Raji (cell line): ENCODE results near the gene ARMC2.

ENCODE experiments used
- POLR2A ChIP-seq: IDR thresholded peaks from 2 replicates; pipeline ENCODE4 v1.6.1; 2011; ENCODE audit warnings: low read depth, low read length, control low read depth; ENCODE audit not compliant: insufficient read depth

The ARMC2 gene

GRCh38 chr6:108811490-108811889 lies 36.7 kb upstream of the ARMC2 start:
- TF ChIP-seq POLR2A = no peak

- no peak for TF ChIP-seq POLR2A
Observed at GRCh38 chr6:108820006-108820405, 28.2 kb upstream of the ARMC2 start.

GRCh38 chr6:108822401-108822800 lies 25.8 kb upstream of the ARMC2 start:
- no peak for TF ChIP-seq POLR2A

- TF ChIP-seq POLR2A = no peak
Observed at GRCh38 chr6:108825326-108825725, 22.9 kb upstream of the ARMC2 start.

DNA sequence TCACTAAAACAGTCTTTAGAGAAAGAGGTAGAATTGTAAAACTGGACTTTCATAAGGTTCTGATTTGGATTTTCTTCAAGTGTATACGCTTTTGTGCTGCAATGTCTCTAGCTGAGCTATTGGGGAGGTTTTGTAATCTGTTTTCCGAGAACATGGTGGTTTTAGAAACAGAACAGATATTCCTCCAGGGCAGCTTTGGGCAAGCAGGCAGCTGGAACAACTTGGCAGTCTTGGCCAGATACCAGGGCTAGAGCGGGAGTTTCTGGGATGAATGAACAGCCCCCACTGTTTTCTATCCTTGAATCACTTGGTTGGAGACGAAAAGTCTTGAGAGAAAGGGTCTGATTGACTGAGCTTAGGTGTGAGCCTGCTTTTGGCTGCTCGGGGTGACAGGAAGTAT lies 17.1 kb upstream of the ARMC2 start:
- TF ChIP-seq POLR2A = no peak

GRCh38 chr6:108832738-108833137 lies 15.5 kb upstream of the ARMC2 start:
- TF ChIP-seq POLR2A = no peak

GRCh38 chr6:108835218-108835850 lies 12.9 kb upstream of the ARMC2 start:
- TF ChIP-seq POLR2A = no peak

DNA sequence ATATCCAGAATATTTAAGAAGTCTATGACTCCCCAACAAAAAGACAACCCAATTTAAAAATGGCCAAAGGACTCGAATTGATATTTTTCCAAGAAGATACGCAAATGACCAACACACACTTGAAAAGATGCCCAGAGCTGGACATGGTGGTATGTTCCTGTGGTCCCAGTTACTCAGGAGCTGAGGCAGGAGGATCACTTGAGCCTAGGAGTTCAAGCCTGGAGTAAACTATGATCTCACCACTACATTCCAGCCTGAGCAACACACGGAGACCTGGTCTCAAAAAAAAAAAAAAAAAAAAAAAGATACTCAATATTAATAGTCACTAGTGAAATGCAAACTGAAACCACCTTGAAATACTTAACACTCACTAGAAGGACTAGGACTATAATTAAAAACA lies 12.2 kb upstream of the ARMC2 start:
- TF ChIP-seq POLR2A = no peak

DNA sequence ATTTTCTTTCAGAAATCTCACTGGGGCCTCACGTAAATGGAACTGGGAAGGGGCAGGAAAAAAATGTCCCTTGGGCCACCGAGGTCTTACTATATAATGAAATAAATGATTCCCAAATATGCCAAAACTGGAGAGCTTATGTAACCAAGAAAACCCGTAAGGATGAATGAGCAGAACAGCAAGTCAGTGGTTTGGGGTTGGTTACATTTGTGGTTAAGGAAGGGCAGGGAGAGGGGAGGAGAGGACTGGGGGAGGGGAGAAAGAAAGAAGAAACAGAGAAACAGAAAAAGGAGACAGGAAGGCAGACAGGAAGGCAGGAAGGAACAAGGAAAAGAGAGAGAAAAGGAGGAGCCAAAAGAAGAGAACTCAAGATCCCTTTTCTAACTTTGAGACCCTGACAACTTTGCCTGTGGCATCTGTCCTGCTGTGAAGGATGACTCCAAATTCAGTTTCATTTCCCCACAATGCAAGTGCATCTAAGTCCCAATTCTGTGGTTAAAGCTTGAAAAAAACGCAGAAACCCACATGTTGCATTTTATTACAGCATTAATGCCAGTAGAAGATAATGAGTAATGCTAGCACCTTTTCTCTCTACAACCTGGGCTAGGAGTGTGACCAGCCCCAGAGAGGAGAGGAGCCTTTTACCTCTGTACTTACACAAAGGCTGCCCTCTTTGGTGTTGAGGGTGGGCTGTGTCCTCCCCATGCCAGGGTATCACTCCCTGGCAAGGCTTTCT lies 10.8 kb upstream of the ARMC2 start:
- no peak for TF ChIP-seq POLR2A

GRCh38 chr6:108838101-108838717 lies 10.0 kb upstream of the ARMC2 start:
- no peak for TF ChIP-seq POLR2A

DNA sequence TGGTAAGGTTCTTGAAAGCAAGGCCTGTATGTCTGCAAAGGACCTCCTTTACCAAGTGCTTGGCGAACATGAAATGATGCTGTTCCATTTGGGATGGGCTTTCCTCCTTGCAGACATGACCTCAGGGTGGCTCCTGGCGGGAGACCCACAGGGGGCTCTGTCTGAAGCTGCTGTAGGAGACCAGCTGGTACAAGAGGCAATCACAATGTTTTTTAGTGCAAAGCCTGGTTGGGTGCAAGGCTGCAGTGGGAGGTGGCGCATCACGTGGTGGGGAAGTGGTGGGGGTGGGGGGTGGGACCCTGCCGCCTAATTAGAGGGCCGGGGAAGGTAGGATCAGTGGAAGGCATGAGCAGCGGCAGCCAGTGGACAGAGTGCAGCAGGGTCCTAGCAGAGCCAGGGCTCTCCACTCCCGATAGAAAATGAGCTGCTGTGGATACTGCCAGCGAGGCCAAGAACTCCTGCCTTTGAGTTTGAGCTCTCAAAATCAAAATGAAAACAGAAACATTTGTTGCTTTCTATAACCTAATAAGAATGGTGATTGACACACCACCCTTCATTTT lies 9.1 kb upstream of the ARMC2 start:
- no peak for TF ChIP-seq POLR2A

GRCh38 chr6:108840919-108841318 lies 7.3 kb upstream of the ARMC2 start:
- TF ChIP-seq POLR2A = no peak

GRCh38 chr6:108841377-108841855 lies 6.8 kb upstream of the ARMC2 start:
- no peak for TF ChIP-seq POLR2A

GRCh38 chr6:108844135-108844534 lies 4.1 kb upstream of the ARMC2 start:
- no peak for TF ChIP-seq POLR2A

DNA sequence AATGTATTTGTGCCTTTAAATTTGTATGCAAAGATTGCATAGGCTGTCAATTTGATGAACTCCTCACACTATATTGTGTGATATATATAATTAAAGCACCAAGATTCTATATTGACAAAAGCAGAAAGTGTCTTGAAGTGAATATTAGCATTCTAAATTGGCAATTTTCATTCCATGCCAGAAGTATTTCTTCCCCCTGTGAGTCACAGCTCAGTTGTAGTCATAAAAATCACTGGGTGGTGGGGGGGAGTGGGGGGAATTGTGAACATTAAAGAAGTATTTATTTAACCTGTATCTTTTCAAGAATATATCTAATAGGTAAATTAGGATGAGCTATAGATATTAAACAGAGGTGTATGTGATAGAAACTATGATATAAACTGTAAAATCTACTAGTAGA lies 3.1 kb upstream of the ARMC2 start:
- TF ChIP-seq POLR2A = no peak

GRCh38 chr6:108846101-108846500 lies 2.1 kb upstream of the ARMC2 start:
- TF ChIP-seq POLR2A = no peak

DNA sequence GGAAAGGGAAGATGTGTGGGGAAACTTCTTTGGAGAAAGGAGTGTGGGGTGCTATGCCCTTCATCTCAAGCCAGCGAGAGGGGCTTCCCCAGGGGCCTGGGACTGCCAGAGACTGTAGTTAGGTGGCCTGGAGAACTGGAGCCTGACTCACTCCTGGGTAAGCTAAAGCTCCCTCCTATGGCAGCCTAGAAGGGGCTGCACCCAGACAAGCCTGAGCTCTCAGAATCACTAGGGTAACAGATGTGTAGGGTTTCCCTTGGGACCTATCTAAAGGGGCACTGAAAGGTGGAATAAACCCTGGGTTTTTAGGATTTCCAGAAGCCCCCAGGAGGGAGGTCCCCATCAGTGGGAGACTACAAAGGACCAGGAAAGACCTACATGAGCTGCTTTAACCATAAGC lies 1.6 kb upstream of the ARMC2 start:
- no peak for TF ChIP-seq POLR2A

GRCh38 chr6:108847738-108848115 lies 495 bp upstream of the ARMC2 start:
- no peak for TF ChIP-seq POLR2A
